NB4 (cell line): ENCODE results near the gene ACOX3.

Source experiments
- CTCF ChIP-seq: IDR thresholded peaks from one replicate; pipeline ENCODE4 v1.5.1; 2012; ENCODE audit warnings: low read depth, low read length
- MAX ChIP-seq: IDR thresholded peaks from 2 replicates; pipeline ENCODE4 v1.6.1; 2011; ENCODE audit warnings: low read depth, low read length
- MYC ChIP-seq: IDR thresholded peaks from 2 replicates; pipeline ENCODE4 v1.6.1; 2011; ENCODE audit warnings: low read depth, low read length
- POLR2A ChIP-seq: IDR thresholded peaks from 2 replicates; pipeline ENCODE4 v1.6.1; 2011; ENCODE audit warnings: mild to moderate bottlenecking; ENCODE audit not compliant: insufficient read length; ENCODE audit errors: extremely low read depth

- TF ChIP-seq CTCF (no peak), MAX (no peak), POLR2A (no peak), MYC (no peak)
These were observed 68.0 kb downstream of the ACOX3 start for GRCh38 chr4:8372506-8372905.
